ENCODE data around the gene CAGE1. TPM values are rescaled to one million over a fixed set of nuclear protein-coding genes. Genes with fewer than 3 reads are reported as not detected.

Gene CAGE1
- total and polyA plus RNA-seq, 2 experiments from 2014 or later: 0.09 to 0.66 TPM

DNA sequence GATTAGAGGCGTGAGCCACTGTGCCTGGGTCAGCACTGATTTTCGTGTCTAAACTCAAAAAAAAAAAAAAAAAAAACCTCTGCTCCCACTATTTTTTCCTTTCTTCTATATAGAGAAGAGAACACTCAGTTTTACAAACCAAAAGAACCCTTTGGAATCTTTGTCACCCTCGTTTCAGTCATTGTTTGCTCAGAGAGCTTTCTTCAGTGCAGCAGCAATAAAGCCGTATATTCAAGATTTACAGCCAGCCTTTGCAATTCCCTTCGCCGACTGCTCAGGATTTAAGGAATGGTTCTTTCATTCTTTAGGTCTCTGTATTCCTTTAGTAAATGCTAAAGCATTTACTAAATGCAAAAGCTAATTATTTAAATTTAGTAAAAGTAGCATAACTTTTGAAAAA, 20.2 kb upstream of the CAGE1 start:
- no peaks in the 10 kb centered on the region for H3K4me1 ChIP-seq (ENCODE audit: low read depth)
- H3K27me3 ChIP-seq: no peaks in the 10 kb centered on the region
- no peak for DNase-seq (ENCODE audit: low read depth in 1 of 2, low spot score in 1 of 2)
- TF ChIP-seq, protein P1, sequence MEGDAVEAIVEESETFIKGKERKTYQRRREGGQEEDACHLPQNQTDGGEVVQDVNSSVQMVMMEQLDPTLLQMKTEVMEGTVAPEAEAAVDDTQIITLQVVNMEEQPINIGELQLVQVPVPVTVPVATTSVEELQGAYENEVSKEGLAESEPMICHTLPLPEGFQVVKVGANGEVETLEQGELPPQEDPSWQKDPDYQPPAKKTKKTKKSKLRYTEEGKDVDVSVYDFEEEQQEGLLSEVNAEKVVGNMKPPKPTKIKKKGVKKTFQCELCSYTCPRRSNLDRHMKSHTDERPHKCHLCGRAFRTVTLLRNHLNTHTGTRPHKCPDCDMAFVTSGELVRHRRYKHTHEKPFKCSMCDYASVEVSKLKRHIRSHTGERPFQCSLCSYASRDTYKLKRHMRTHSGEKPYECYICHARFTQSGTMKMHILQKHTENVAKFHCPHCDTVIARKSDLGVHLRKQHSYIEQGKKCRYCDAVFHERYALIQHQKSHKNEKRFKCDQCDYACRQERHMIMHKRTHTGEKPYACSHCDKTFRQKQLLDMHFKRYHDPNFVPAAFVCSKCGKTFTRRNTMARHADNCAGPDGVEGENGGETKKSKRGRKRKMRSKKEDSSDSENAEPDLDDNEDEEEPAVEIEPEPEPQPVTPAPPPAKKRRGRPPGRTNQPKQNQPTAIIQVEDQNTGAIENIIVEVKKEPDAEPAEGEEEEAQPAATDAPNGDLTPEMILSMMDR (IDR thresholded peaks at IDR 0.05; ENCODE audit: low read depth, low read length): no peak
- no peak overlapping the region for H3K4me3 ChIP-seq
- H3K9me3 ChIP-seq (ENCODE audit: low read depth): no peaks in the 10 kb centered on the region
- H3K36me3 ChIP-seq: peaks cover 39% of the 10 kb centered on the region
- H3K27ac ChIP-seq: no peak overlapping the region

- peaks cover 53% of the 10 kb centered on the region for H3K36me3 ChIP-seq
- H3K4me3 ChIP-seq: no peak overlapping the region
- H3K4me1 ChIP-seq (ENCODE audit: low read depth): no peaks in the 10 kb centered on the region
- no peak for DNase-seq (ENCODE audit: low read depth in 1 of 2, low spot score in 1 of 2)
- TF ChIP-seq, protein P1 (IDR thresholded peaks at IDR 0.05; ENCODE audit: low read depth, low read length): no peak
- H3K9me3 ChIP-seq (ENCODE audit: low read depth): no peaks in the 10 kb centered on the region
- no peak overlapping the region for H3K27ac ChIP-seq
- no peaks in the 10 kb centered on the region for H3K27me3 ChIP-seq
Observed at GRCh38 chr6:7406743-7407142, 17.2 kb upstream of the CAGE1 start.

DNA sequence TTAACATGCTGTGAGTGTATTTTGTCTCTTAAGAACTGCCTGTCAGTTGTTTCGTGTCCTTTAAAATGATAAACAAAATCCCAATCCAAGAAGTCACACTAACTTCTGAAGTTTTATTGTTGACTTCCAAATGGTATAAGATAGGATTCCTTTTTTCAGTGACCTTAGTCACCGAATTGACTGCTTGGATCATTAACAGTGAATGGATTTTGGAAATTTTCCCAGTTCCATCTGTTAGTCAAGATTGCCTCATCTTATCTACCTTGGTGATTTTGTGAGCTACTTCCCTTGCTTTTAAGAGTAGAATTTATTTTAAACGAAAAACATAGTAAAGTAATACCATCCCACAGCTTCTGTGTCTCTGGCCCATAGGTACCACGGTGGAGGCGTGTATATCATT, 15.0 kb upstream of the CAGE1 start:
- no peaks in the 10 kb centered on the region for H3K4me1 ChIP-seq (ENCODE audit: low read depth)

DNA sequence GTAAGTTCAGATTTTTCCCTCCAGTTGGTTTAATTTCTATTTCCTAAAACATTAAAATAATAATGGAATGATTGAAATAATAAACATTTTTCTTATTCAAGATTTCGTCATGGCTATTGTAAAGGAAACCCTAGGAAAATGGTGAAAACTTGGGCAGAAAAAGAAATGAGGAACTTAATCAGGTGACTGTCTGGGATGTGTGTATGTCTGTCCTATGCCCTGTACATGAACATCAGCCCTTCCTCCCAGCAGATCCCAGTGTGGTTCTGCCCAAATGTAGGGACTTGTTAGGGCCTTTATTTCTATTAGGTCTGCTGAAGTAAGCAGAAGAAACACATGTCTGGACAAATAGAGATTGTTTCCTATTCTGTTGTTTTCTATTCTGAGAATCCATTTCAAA, 13.2 kb upstream of the CAGE1 start:
- peaks cover 50% of the 10 kb centered on the region for H3K36me3 ChIP-seq
- TF ChIP-seq, protein P1 (IDR thresholded peaks at IDR 0.05; ENCODE audit: low read depth, low read length): no peak

More for the DNA sequence above, 15.0 kb upstream of the CAGE1 start:
- no peak for DNase-seq (ENCODE audit: low read depth in 1 of 2, low spot score in 1 of 2)
- H3K27ac ChIP-seq: no peak overlapping the region
- H3K27me3 ChIP-seq: no peaks in the 10 kb centered on the region
- TF ChIP-seq, protein P1 (IDR thresholded peaks at IDR 0.05; ENCODE audit: low read depth, low read length): no peak
- H3K9me3 ChIP-seq (ENCODE audit: low read depth): no peaks in the 10 kb centered on the region
- no peak overlapping the region for H3K4me3 ChIP-seq
- H3K36me3 ChIP-seq: peaks cover 51% of the 10 kb centered on the region

DNA sequence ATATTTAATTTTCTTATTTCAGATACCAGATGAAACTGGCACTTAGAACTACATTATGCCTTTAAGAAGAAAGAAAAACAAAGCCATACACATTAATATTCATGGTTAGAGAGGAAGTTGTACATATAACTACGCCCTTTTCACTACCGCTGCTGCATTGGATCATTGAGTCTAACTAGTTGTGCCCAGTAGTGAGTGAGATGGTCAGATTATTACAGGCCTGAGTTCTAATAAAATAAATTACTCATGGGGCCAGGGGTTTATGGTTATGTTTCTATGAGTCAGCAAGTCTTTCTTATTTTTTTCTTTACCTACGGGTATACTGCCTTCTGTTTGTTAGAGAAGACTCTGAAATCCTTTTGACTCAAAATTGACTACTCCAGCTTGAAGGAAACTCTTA, 11.5 kb upstream of the CAGE1 start:
- no peak for DNase-seq (ENCODE audit: low read depth in 1 of 2, low spot score in 1 of 2)
- no peaks in the 10 kb centered on the region for H3K4me1 ChIP-seq (ENCODE audit: low read depth)
- no peaks in the 10 kb centered on the region for H3K27me3 ChIP-seq
- H3K36me3 ChIP-seq: peaks cover 55% of the 10 kb centered on the region
- no peak overlapping the region for H3K4me3 ChIP-seq
- TF ChIP-seq, protein P1 (IDR thresholded peaks at IDR 0.05; ENCODE audit: low read depth, low read length): no peak
- no peak overlapping the region for H3K27ac ChIP-seq
- H3K9me3 ChIP-seq (ENCODE audit: low read depth): no peaks in the 10 kb centered on the region

More for the DNA sequence above, 13.2 kb upstream of the CAGE1 start:
- no peaks in the 10 kb centered on the region for H3K27me3 ChIP-seq
- H3K4me1 ChIP-seq (ENCODE audit: low read depth): no peaks in the 10 kb centered on the region
- DNase-seq (ENCODE audit: low read depth in 1 of 2, low spot score in 1 of 2): no peak
- no peaks in the 10 kb centered on the region for H3K9me3 ChIP-seq (ENCODE audit: low read depth)
- no peak overlapping the region for H3K4me3 ChIP-seq
- H3K27ac ChIP-seq: no peak overlapping the region

GRCh38 chr6:7392402-7392801, 2.9 kb upstream of the CAGE1 start:
- H3K27ac ChIP-seq: no peak overlapping the region
- H3K36me3 ChIP-seq: peaks cover 24% of the 10 kb centered on the region
- H3K27me3 ChIP-seq: no peaks in the 10 kb centered on the region
- H3K4me3 ChIP-seq: no peak overlapping the region
- no peaks in the 10 kb centered on the region for H3K9me3 ChIP-seq (ENCODE audit: low read depth)
- DNase-seq (ENCODE audit: low read depth in 1 of 2, low spot score in 1 of 2): no peak
- TF ChIP-seq, protein P1 (IDR thresholded peaks at IDR 0.05; ENCODE audit: low read depth, low read length): no peak
- peaks cover 10% of the 10 kb centered on the region for H3K4me1 ChIP-seq (ENCODE audit: low read depth)
